GM19351 (cell line): ENCODE data around the gene FTHL17.

ENCODE experiments used
- ATAC-seq: cut with Tn5 transposase; IDR thresholded peaks from one replicate; pipeline ENCODE4 v1.9.1; 2021; ENCODE audit warnings: mild to moderate bottlenecking, moderate library complexity; ENCODE audit not compliant: unreplicated experiment

The FTHL17 gene

GRCh38 chrX:31039327-31039711 lies 32.5 kb downstream of the FTHL17 start:
- ATAC-seq, result no peak

DNA sequence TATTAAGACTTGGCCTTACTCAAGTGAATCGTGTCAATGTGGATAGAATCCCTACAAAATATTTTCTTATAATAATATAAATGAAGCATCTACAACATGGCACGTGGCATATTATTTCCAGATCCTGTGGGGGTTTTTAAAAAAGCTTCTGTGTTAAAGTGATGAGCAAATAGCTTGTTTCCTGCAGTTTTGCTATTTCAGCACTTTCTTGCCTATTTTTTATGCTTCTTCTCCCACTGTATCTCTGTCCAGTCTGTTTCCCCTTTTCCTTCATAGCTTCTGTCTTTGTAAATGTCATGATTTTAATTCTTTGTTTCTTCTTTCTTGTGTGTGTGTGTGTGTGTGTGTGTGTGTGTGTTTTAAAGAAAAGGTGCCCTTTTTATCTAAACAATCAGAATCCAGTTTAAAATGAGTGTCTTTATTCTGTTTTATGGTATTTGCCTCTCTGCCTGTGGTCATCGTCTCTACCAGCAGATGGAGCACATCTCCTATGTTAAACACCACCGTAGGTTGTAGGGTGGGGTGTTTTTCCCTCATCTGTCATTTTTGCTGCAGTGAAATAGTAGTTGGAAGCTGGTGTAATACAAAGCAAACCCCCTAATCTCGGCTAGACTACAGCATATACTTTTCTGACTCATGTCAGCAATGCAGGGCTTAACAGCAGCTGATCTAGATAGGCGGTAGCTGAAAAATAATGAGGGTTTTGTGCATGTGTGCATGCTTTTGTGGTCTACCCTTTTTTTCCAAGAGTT lies 33.1 kb downstream of the FTHL17 start:
- ATAC-seq, result peak; percentile 78

DNA sequence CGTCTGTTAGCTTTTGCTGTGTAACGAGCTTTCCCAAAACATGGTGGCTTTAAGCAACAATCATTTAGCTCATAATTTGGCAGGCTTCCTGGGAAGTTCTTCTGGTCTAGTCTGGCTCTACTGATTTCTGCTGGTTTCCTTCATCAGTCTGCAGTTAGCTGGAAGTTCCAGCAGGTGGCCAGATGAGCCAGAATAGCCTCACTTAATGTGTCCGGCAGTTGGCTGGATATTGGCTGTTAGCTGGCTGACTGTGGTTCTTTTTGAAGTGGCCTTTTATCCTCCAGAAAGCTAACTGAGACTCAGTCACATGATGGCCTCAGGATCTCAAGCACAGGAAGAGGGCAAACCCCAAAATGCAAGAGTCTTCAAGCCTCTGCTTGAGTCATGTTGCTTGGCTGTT lies 34.9 kb downstream of the FTHL17 start:
- peak; percentile 92 for ATAC-seq

DNA sequence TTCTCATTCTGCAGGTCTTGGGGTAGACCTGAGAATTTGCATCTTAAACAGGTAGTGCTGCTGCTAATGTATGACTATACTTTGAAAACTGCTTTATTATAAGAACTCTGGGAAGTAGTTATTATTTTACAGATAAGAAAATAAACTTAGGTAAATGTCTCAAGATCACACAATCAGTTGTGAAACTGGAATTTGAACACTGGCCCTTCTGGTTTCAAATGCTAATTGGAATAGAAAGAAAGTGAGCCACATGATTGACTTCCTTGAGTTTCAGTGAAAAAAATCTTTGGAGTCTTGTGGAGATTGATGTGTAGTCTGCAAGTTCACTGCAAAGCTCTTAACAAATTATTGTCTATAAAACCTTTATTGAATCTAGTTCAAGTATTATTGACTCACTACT lies 44.5 kb downstream of the FTHL17 start:
- no peak for ATAC-seq

GRCh38 chrX:31024866-31025265 lies 47.0 kb downstream of the FTHL17 start:
- no peak for ATAC-seq

- no peak for ATAC-seq
Observed at GRCh38 chrX:31021537-31021936, 50.3 kb downstream of the FTHL17 start.
